Measurements from ENCODE around the gene PLAGL2. TPM values are rescaled to one million over a fixed set of nuclear protein-coding genes. Genes with fewer than 3 reads are reported as not detected.

The PLAGL2 gene
- total RNA-seq, 2 experiments from 2014 or later: 9.8 to 40.3 TPM

DNA sequence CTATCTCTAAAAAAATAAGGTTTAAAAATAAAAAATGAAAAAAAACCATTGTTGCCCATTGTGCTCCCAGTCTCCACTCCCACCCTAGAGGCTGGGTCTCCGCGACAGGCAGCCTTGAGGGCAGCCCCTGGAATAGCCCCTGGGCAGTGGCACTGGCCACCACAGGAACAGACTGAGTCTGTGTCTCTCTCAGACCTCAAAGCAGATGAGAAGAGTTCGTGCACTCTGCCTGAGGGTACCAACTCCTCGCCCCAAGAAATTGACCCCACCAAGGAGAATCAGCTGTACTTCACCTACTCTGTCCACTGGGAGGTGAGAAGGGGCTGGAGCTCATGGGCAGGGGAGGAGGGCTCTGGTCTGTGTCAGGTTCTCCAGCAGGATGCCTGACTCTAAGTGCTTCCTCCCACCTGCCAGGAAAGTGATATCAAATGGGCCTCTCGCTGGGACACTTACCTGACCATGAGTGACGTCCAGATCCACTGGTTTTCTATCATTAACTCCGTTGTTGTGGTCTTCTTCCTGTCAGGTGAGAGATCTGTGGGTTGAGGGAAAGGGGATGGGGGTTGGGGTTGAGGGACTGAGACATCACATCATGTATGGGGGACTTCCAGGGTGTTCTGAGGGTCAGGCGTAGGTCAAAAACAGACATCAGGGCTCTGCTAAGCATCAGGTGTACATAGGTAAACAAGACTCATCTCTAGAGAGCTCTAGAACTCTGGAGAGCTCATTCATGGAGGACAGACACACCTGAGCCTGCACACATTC lies 62.5 kb downstream of the PLAGL2 start:
- Histone ChIP-seq H3K79me2 (ENCODE audit: insufficient read depth, low read depth, low read length) (no peaks in the 10 kb centered on the region), H4K20me1 (ENCODE audit: insufficient read depth, low read length) (no peaks in the 10 kb centered on the region), H3K9me3 (ENCODE audit: low read length) (no peaks in the 10 kb centered on the region), H3K36me3 (ENCODE audit: insufficient read depth, low read length) (peaks cover 84% of the 10 kb centered on the region), H2AFZ (ENCODE audit: low read length) (no peak overlapping the region), H3K4me3 (ENCODE audit: low read depth, low read length, poor library complexity, severe bottlenecking) (no peak overlapping the region), H3K4me1 (ENCODE audit: insufficient read depth, low read length, poor library complexity, severe bottlenecking) (no peaks in the 10 kb centered on the region), H3K9me2 (ENCODE audit: insufficient read depth, low read length) (no peaks in the 10 kb centered on the region), H3K27ac (ENCODE audit: low read depth, low read length, poor library complexity, severe bottlenecking) (no peak overlapping the region), H3K4me2 (ENCODE audit: low read length) (no peak overlapping the region)
- BruUV-seq (replicated peaks): no TSS peak
- ChIA-PET POLR2A (interaction anchor here (0.7 to 1.4 kb wide), 2 partner anchors 21 to 110 kb away, joined by 3 read pairs; no protein-coding TSS in a partner anchor), CTCF (ENCODE audit: unreplicated experiment) (interaction anchor here (0.6 kb wide), 1 partner anchor 398 kb away, joined by 3 read pairs; no protein-coding TSS in a partner anchor)
- TF ChIP-seq, protein P1, sequence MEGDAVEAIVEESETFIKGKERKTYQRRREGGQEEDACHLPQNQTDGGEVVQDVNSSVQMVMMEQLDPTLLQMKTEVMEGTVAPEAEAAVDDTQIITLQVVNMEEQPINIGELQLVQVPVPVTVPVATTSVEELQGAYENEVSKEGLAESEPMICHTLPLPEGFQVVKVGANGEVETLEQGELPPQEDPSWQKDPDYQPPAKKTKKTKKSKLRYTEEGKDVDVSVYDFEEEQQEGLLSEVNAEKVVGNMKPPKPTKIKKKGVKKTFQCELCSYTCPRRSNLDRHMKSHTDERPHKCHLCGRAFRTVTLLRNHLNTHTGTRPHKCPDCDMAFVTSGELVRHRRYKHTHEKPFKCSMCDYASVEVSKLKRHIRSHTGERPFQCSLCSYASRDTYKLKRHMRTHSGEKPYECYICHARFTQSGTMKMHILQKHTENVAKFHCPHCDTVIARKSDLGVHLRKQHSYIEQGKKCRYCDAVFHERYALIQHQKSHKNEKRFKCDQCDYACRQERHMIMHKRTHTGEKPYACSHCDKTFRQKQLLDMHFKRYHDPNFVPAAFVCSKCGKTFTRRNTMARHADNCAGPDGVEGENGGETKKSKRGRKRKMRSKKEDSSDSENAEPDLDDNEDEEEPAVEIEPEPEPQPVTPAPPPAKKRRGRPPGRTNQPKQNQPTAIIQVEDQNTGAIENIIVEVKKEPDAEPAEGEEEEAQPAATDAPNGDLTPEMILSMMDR (conservative IDR thresholded peaks at IDR 0.05; ENCODE audit: low read length): no peak
- TF ChIP-seq EZH2phosphoT487 (IDR thresholded peaks at IDR 0.05; ENCODE audit: borderline replicate concordance, low read depth, low read length): no peak
- DNase-seq (ENCODE audit: low spot score): no peak
- intact Hi-C loops (cut with micrococcal nuclease; ENCODE audit: unreplicated experiment): no loop called here

DNA sequence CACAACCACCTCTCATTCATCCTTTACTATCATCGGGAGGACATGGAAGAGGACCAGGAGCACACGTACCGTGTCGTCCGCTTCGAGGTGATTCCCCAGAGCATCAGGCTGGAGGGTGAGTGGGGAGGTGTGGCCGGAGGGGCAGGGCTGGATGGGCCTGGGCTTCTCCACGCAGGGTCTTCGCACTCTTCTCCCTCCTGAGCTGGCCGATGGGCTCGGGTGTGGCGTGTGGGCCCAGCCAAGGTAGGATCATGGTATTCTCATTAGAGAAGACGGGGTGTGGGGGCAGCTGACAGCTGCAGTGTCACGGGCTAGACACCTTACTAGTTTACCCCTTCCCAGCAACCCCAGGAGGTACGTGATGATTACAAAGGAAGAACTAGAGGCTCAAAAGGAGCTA lies 64.6 kb downstream of the PLAGL2 start:
- no TSS peak for BruUV-seq (replicated peaks)
- intact Hi-C loops (cut with micrococcal nuclease; ENCODE audit: unreplicated experiment): no loop called here

More for the DNA sequence above, 64.6 kb downstream of the PLAGL2 start:
- POLR2A ChIA-PET: no interaction called here
- H4K20me1 ChIP-seq (ENCODE audit: insufficient read depth, low read length): no peaks in the 10 kb centered on the region
- peaks cover 12% of the 10 kb centered on the region for H3K4me1 ChIP-seq (ENCODE audit: insufficient read depth, low read length, poor library complexity, severe bottlenecking)
- H3K4me3 ChIP-seq (ENCODE audit: low read depth, low read length, poor library complexity, severe bottlenecking): no peak overlapping the region
- no peak overlapping the region for H3K27ac ChIP-seq (ENCODE audit: low read depth, low read length, poor library complexity, severe bottlenecking)
- H3K36me3 ChIP-seq (ENCODE audit: insufficient read depth, low read length): peaks cover 91% of the 10 kb centered on the region
- CTCF ChIA-PET (ENCODE audit: unreplicated experiment): no interaction called here
- H3K4me2 ChIP-seq (ENCODE audit: low read length): no peak overlapping the region
- no peaks in the 10 kb centered on the region for H3K9me3 ChIP-seq (ENCODE audit: low read length)
- TF ChIP-seq EZH2phosphoT487 (IDR thresholded peaks at IDR 0.05; ENCODE audit: borderline replicate concordance, low read depth, low read length): no peak
- TF ChIP-seq, protein P1 (conservative IDR thresholded peaks at IDR 0.05; ENCODE audit: low read length): no peak
- DNase-seq (ENCODE audit: low spot score): no peak
- H2AFZ ChIP-seq (ENCODE audit: low read length): no peak overlapping the region
- H3K9me2 ChIP-seq (ENCODE audit: insufficient read depth, low read length): no peaks in the 10 kb centered on the region
- H3K79me2 ChIP-seq (ENCODE audit: insufficient read depth, low read depth, low read length): no peaks in the 10 kb centered on the region

Other genes starting within 250 kb of the PLAGL2 start
- 0.08 TPM in 1 of 2 replicates, not detected in the other for gene XKR7, start 239.6 kb downstream of the PLAGL2 start, total RNA-seq (2014; rRNA removed; shearing (Covaris generic))
- 0.06 TPM in 1 of 2 replicates, not detected in the other for gene XKR7, start 239.6 kb downstream of the PLAGL2 start, total RNA-seq (2022)
- gene CCM2L, start 197.3 kb downstream of the PLAGL2 start, total RNA-seq (2014; rRNA removed; shearing (Covaris generic)): not detected in 2 replicates
- 0.92 and 1.4 TPM in 2 replicates for gene CCM2L, start 197.3 kb downstream of the PLAGL2 start, total RNA-seq (2022)
- gene HCK, start 155.5 kb downstream of the PLAGL2 start, total RNA-seq (2014; rRNA removed; shearing (Covaris generic)): 0.19 TPM in 1 of 2 replicates, not detected in the other
- 2.2 and 3.2 TPM in 2 replicates for gene HCK, start 155.5 kb downstream of the PLAGL2 start, total RNA-seq (2022)
- 16.6 and 20.8 TPM in 2 replicates for gene TM9SF4, start 98.0 kb downstream of the PLAGL2 start, total RNA-seq (2014; rRNA removed; shearing (Covaris generic))
- 38.9 and 40.7 TPM in 2 replicates for gene TM9SF4, start 98.0 kb downstream of the PLAGL2 start, total RNA-seq (2022)
- 16.8 and 21.4 TPM in 2 replicates for gene POFUT1, start 137 bp upstream of the PLAGL2 start, total RNA-seq (2014; rRNA removed; shearing (Covaris generic))
- 27.8 and 33.1 TPM in 2 replicates for gene POFUT1, start 137 bp upstream of the PLAGL2 start, total RNA-seq (2022)
- gene KIF3B, start 69.9 kb upstream of the PLAGL2 start, total RNA-seq (2014; rRNA removed; shearing (Covaris generic)): 7.9 and 8.2 TPM in 2 replicates
- gene KIF3B, start 69.9 kb upstream of the PLAGL2 start, total RNA-seq (2022): 20.8 and 25.2 TPM in 2 replicates
- gene ASXL1, start 150.6 kb upstream of the PLAGL2 start, total RNA-seq (2014; rRNA removed; shearing (Covaris generic)): 81.5 and 84.7 TPM in 2 replicates
- gene ASXL1, start 150.6 kb upstream of the PLAGL2 start, total RNA-seq (2022): 111 and 122 TPM in 2 replicates